NCI-H446 treated with DMSO at 0.1 percent for 48 hours (cell line): Measurements from ENCODE around the gene NSG1.
"Not testable (repeated sequence)": the region's sequence is repeated elsewhere in the genome, so short reads cannot be mapped to it uniquely, and the experiment has no call there.

Experiments used
- DNase-seq: peaks from one replicate; lab custom pipeline; 2025; lab: John Stamatoyannopoulos, UW

NSG1 gene

GRCh38 chr4:4436244-4436823 is 49.4 kb downstream of the NSG1 start:
- no peak for DNase-seq

- DNase-seq, result no peak
These were observed 51.0 kb downstream of the NSG1 start for GRCh38 chr4:4437798-4438470.

GRCh38 chr4:4438891-4439290 is 52.0 kb downstream of the NSG1 start:
- DNase-seq, result no peak

- DNase-seq, result no peak
These were observed 52.9 kb downstream of the NSG1 start for GRCh38 chr4:4439782-4440181.

GRCh38 chr4:4440333-4441061 is 53.6 kb downstream of the NSG1 start:
- no peak for DNase-seq

- no peak for DNase-seq
These were observed 56.9 kb downstream of the NSG1 start for GRCh38 chr4:4443821-4444220.

- DNase-seq, result no peak
These were observed 59.5 kb downstream of the NSG1 start for GRCh38 chr4:4446434-4446833.

- DNase-seq, result no peak
These were observed 68.4 kb downstream of the NSG1 start for GRCh38 chr4:4455210-4455865.

- no peak for DNase-seq
These were observed 69.4 kb downstream of the NSG1 start for GRCh38 chr4:4456351-4456750.

- no peak for DNase-seq
These were observed 70.1 kb downstream of the NSG1 start for GRCh38 chr4:4456816-4457578.

- no peak for DNase-seq
These were observed 71.1 kb downstream of the NSG1 start for GRCh38 chr4:4457803-4458553.

- no peak for DNase-seq
These were observed 72.3 kb downstream of the NSG1 start for GRCh38 chr4:4459181-4459580.

GRCh38 chr4:4460759-4461158 is 73.9 kb downstream of the NSG1 start:
- DNase-seq, result no peak

GRCh38 chr4:4461178-4461577 is 74.3 kb downstream of the NSG1 start:
- no peak for DNase-seq

- DNase-seq, result no peak
These were observed 74.9 kb downstream of the NSG1 start for GRCh38 chr4:4461850-4462249.

- DNase-seq, result no peak
These were observed 76.1 kb downstream of the NSG1 start for GRCh38 chr4:4462970-4463369.

- not testable (repeated sequence) for DNase-seq
These were observed 78.3 kb downstream of the NSG1 start for GRCh38 chr4:4465238-4465637.
